Osteoblast (primary cell): ENCODE results near the gene FGD4. TPM values are rescaled to one million over a fixed set of nuclear protein-coding genes. Genes with fewer than 3 reads are reported as not detected.

ENCODE experiments used
- DNase-seq: peaks from one replicate; pipeline ENCODE4 v3.0.0; 2011; ENCODE audit warnings: low spot score, mixed read lengths; ENCODE audit not compliant: insufficient read length; ENCODE audit errors: missing footprints
- H2AFZ ChIP-seq: 2 replicates; pipeline ENCODE4 v1.6.0; 2011; ENCODE audit warnings: mild to moderate bottlenecking, low read length
- H3K27ac ChIP-seq: 2 replicates; pipeline ENCODE4 v1.5.1; 2011; ENCODE audit warnings: mild to moderate bottlenecking, low read depth, low read length, moderate library complexity
- H3K27me3 ChIP-seq: 2 replicates; pipeline ENCODE4 v1.6.0; 2012; ENCODE audit warnings: mild to moderate bottlenecking, control low read depth, inconsistent platforms, low read length, moderate library complexity; ENCODE audit not compliant: insufficient read depth
- H3K36me3 ChIP-seq: 2 replicates; pipeline ENCODE4 v1.5.1; 2011; ENCODE audit warnings: mild to moderate bottlenecking, low read length, control low read depth, moderate library complexity; ENCODE audit not compliant: insufficient read depth
- H3K4me1 ChIP-seq: 2 replicates; pipeline ENCODE4 v1.5.1; 2011; ENCODE audit warnings: mild to moderate bottlenecking, low read length, control low read depth, moderate library complexity; ENCODE audit not compliant: insufficient read depth
- H3K4me2 ChIP-seq: 2 replicates; pipeline ENCODE4 v1.6.0; 2011; ENCODE audit warnings: mild to moderate bottlenecking, low read length; ENCODE audit not compliant: insufficient read depth
- H3K4me3 ChIP-seq: fragments of 200-600 bp; sonication (generic); 3 replicates; pipeline ENCODE4 v1.5.1; 2012; ENCODE audit warnings: mild to moderate bottlenecking, low read length, inconsistent platforms; ENCODE audit not compliant: insufficient read depth
- H3K79me2 ChIP-seq: 2 replicates; pipeline ENCODE4 v1.6.0; 2012; ENCODE audit warnings: mild to moderate bottlenecking, low read length, control low read depth, inconsistent platforms; ENCODE audit not compliant: insufficient read depth
- H3K9me3 ChIP-seq: 2 replicates; pipeline ENCODE4 v1.5.1; 2011; ENCODE audit warnings: low read depth, low read length, control low read depth
- H4K20me1 ChIP-seq: 2 replicates; pipeline ENCODE4 v1.6.0; 2012; ENCODE audit warnings: mild to moderate bottlenecking, low read length, control low read depth; ENCODE audit not compliant: insufficient read depth
- CTCF ChIP-seq: IDR thresholded peaks from 2 replicates; pipeline ENCODE4 v1.5.1; 2011; ENCODE audit warnings: mild to moderate bottlenecking, low read depth, low read length, moderate library complexity; ENCODE audit errors: extremely low read depth
- total RNA-seq: library from RNA; depleted of rRNA; stranded (reverse); fragments of >200 nt; gene quantifications from 2 replicates; pipeline ENCODE4 v1.2.3, GENCODE V29; 2012

FGD4 gene
- total RNA-seq, 1 donor: 11.9 TPM

GRCh38 chr12:32644431-32644830 is 245.1 kb downstream of the FGD4 start:
- H3K4me2 ChIP-seq: no peak overlapping the region
- no peak overlapping the region for H3K4me3 ChIP-seq
- H3K36me3 ChIP-seq: no peaks in the 10 kb centered on the region
- H4K20me1 ChIP-seq: no peaks in the 10 kb centered on the region
- H3K79me2 ChIP-seq: no peaks in the 10 kb centered on the region
- no peak for TF ChIP-seq CTCF
- H3K27me3 ChIP-seq: no peaks in the 10 kb centered on the region
- H3K9me3 ChIP-seq: no peaks in the 10 kb centered on the region
- DNase-seq: no peak
- no peak overlapping the region for H3K27ac ChIP-seq
- no peaks in the 10 kb centered on the region for H3K4me1 ChIP-seq
- H2AFZ ChIP-seq: no peak overlapping the region

GRCh38 chr12:32647275-32647674 is 247.9 kb downstream of the FGD4 start:
- H2AFZ ChIP-seq: no peak overlapping the region
- H3K36me3 ChIP-seq: no peaks in the 10 kb centered on the region
- no peak for DNase-seq
- H3K79me2 ChIP-seq: no peaks in the 10 kb centered on the region
- no peak overlapping the region for H3K4me2 ChIP-seq
- no peaks in the 10 kb centered on the region for H3K27me3 ChIP-seq
- no peaks in the 10 kb centered on the region for H3K4me1 ChIP-seq
- TF ChIP-seq CTCF: no peak
- no peak overlapping the region for H3K27ac ChIP-seq
- H4K20me1 ChIP-seq: no peaks in the 10 kb centered on the region
- H3K4me3 ChIP-seq: no peak overlapping the region
- no peaks in the 10 kb centered on the region for H3K9me3 ChIP-seq

- Histone ChIP-seq H3K36me3 (no peaks in the 10 kb centered on the region), H3K4me3 (no peak overlapping the region), H2AFZ (no peak overlapping the region), H3K27me3 (no peaks in the 10 kb centered on the region), H3K9me3 (no peaks in the 10 kb centered on the region), H3K4me2 (no peak overlapping the region), H4K20me1 (no peaks in the 10 kb centered on the region), H3K27ac (no peak overlapping the region), H3K79me2 (no peaks in the 10 kb centered on the region), H3K4me1 (no peaks in the 10 kb centered on the region)
- DNase-seq: no peak
- TF ChIP-seq CTCF: no peak
Measured at GRCh38 chr12:32650508-32650907, 251.2 kb downstream of the FGD4 start.

GRCh38 chr12:32651151-32651955 is 252.0 kb downstream of the FGD4 start:
- H3K36me3 ChIP-seq: no peaks in the 10 kb centered on the region
- no peak overlapping the region for H3K4me2 ChIP-seq
- DNase-seq: no peak
- no peak for TF ChIP-seq CTCF
- H3K79me2 ChIP-seq: no peaks in the 10 kb centered on the region
- H3K27ac ChIP-seq: no peak overlapping the region
- no peaks in the 10 kb centered on the region for H4K20me1 ChIP-seq
- no peak overlapping the region for H2AFZ ChIP-seq
- no peaks in the 10 kb centered on the region for H3K9me3 ChIP-seq
- no peaks in the 10 kb centered on the region for H3K27me3 ChIP-seq
- H3K4me3 ChIP-seq: no peak overlapping the region
- no peaks in the 10 kb centered on the region for H3K4me1 ChIP-seq
